Uterus (tissue), 4 donors: Measurements from ENCODE around the gene LHX6. TPM values are rescaled to one million over a fixed set of nuclear protein-coding genes. Genes with fewer than 3 reads are reported as not detected.

Experiments used
- DNase-seq, 2 donors: peaks; one replicate each; pipeline ENCODE4 v3.0.0-alpha.2; 2019 to 2020
- H3K27ac ChIP-seq, 2 donors: fragments of 200-600 bp; sonication (generic); 1 replicate in 1 of 2; 2 replicates in 1 of 2; pipeline ENCODE4 v1.5.1; 2016 to 2018
- H3K27me3 ChIP-seq, 2 donors: fragments of 200-600 bp; sonication (generic); one replicate each; pipeline ENCODE4 v1.5.1; 2018 to 2019; ENCODE audit warnings: control low read depth in 1 of 2
- H3K36me3 ChIP-seq, 2 donors: fragments of 200-600 bp; sonication (generic); one replicate each; pipeline ENCODE4 v1.5.1; 2019; ENCODE audit warnings: control low read depth in 1 of 2
- H3K4me1 ChIP-seq, 2 donors: fragments of 200-600 bp; sonication (generic); one replicate each; pipeline ENCODE4 v1.5.1; 2018 to 2019; ENCODE audit warnings: control low read depth in 1 of 2
- H3K4me3 ChIP-seq, 2 donors: fragments of 200-600 bp; sonication (generic); 1 replicate in 1 of 2; 2 replicates in 1 of 2; pipeline ENCODE4 v1.5.1; 2018 to 2019; ENCODE audit warnings: mild to moderate bottlenecking in 1 of 2
- H3K9me3 ChIP-seq, 2 donors: fragments of 200-600 bp; sonication (generic); one replicate each; pipeline ENCODE4 v1.5.1; 2019; ENCODE audit warnings: control low read depth in 1 of 2
- POLR2A ChIP-seq, 2 donors: fragments of 450-650 bp; IDR thresholded peaks; one replicate each; pipeline ENCODE4 v1.6.1; 2016; ENCODE audit warnings: antibody characterized with exemption in 2 of 2, mild to moderate bottlenecking in 1 of 2, moderate library complexity in 1 of 2
- intact Hi-C: fragments of 100-400 bp; cut with DNase I; formaldehyde crosslinking; loops from one replicate; pipeline ENCODE4 v1.15.1; 2023; ENCODE audit warnings: low total_unique reads
- total RNA-seq, 4 donors: library from RNA; depleted of rRNA in 3 of 4; stranded (reverse); fragments of >200 nt in 3 of 4; gene quantifications; one replicate each; pipeline versions ENCODE4 v1.1.0 to v1.2.4, GENCODE V29; 2014 to 2023
- TF ChIP-seq, protein P1 (sequence below), 4 experiments: fragments of 200-600 bp in 2 of 4; fragments of 450-650 bp in 2 of 4; sonication (generic) in 2 of 4; IDR thresholded peaks; one replicate each; pipeline ENCODE4 v1.5.1; 2016 to 2019; ENCODE audit warnings: antibody characterized with exemption in 4 of 4, mild to moderate bottlenecking in 2 of 4, moderate library complexity in 1 of 4
- donor health status: DM: yes; HTN: yes; CAD: no.

The LHX6 gene
- total RNA-seq, 4 donors from 2014 or later: 3.1 to 20.2 (median 12.2) TPM

- intact Hi-C loops: no loop called here
- no peaks in the 10 kb centered on the region for H3K4me1 ChIP-seq
- H3K4me3 ChIP-seq: no peak overlapping the region
- H3K27ac ChIP-seq: no peak overlapping the region
- TF ChIP-seq POLR2A (IDR thresholded peaks at IDR 0.05): no peak
- TF ChIP-seq, protein P1, sequence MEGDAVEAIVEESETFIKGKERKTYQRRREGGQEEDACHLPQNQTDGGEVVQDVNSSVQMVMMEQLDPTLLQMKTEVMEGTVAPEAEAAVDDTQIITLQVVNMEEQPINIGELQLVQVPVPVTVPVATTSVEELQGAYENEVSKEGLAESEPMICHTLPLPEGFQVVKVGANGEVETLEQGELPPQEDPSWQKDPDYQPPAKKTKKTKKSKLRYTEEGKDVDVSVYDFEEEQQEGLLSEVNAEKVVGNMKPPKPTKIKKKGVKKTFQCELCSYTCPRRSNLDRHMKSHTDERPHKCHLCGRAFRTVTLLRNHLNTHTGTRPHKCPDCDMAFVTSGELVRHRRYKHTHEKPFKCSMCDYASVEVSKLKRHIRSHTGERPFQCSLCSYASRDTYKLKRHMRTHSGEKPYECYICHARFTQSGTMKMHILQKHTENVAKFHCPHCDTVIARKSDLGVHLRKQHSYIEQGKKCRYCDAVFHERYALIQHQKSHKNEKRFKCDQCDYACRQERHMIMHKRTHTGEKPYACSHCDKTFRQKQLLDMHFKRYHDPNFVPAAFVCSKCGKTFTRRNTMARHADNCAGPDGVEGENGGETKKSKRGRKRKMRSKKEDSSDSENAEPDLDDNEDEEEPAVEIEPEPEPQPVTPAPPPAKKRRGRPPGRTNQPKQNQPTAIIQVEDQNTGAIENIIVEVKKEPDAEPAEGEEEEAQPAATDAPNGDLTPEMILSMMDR (IDR thresholded peaks at IDR 0.05): no peak
- H3K27me3 ChIP-seq: no peaks in the 10 kb centered on the region
- no peaks in the 10 kb centered on the region for H3K36me3 ChIP-seq
- H3K9me3 ChIP-seq: no peaks in the 10 kb centered on the region
- no peak for DNase-seq
Measured at GRCh38 chr9:122205176-122205575, 23.6 kb downstream of the LHX6 start.

DNA sequence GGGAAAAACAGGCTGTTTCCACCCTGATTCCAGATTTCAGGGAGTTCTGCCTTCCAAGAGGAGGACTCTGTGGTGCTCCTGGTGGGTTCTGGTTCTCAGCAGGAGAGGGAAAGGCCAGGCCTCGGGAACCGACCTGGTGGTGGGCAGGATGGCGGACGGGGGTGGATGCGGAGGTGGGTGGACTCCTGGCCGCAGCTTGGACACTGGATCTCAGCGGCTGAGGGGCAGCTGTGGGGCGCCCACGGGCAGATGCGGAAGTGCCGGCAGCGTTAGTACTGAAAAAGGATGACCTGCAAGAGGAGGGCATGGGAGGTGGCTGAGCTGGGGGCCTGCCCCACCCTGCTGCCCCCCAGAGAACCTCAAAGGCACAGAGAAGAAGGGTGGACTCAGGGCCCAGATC, 24.3 kb downstream of the LHX6 start:
- TF ChIP-seq POLR2A (IDR thresholded peaks at IDR 0.05): no peak
- Histone ChIP-seq H3K27ac (no peak overlapping the region), H3K9me3 (no peaks in the 10 kb centered on the region), H3K36me3 (no peaks in the 10 kb centered on the region), H3K27me3 (no peaks in the 10 kb centered on the region), H3K4me1 (no peaks in the 10 kb centered on the region), H3K4me3 (no peak overlapping the region)
- intact Hi-C loops: no loop called here
- no peak for DNase-seq

DNA sequence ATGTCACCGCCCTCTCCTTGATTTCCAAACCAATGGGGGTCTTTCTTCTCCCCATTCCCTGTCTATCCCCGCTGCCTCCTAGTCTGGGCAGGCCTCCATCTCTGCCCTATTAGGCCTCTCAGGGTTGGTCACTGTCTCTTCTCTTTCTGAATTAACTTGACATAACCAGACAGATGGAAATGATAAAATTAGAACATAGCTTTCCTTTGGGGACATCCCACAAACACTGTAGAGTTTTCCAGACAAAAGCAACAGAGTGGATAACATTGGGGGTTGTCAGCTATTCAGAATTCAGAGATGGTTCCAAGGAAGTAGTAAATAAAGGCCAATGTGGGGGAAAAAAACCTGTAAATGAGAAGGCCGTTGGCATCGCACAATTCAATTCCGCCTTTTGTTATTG, 24.7 kb downstream of the LHX6 start:
- intact Hi-C loops: no loop called here
- H3K9me3 ChIP-seq: no peaks in the 10 kb centered on the region
- H3K36me3 ChIP-seq: no peaks in the 10 kb centered on the region
- no peak for DNase-seq
- TF ChIP-seq, protein P1 (IDR thresholded peaks at IDR 0.05): no peak
- TF ChIP-seq POLR2A (IDR thresholded peaks at IDR 0.05): no peak
- H3K4me3 ChIP-seq: no peak overlapping the region
- no peak overlapping the region for H3K27ac ChIP-seq
- no peaks in the 10 kb centered on the region for H3K27me3 ChIP-seq
- no peaks in the 10 kb centered on the region for H3K4me1 ChIP-seq

GRCh38 chr9:122202111-122202510, 26.6 kb downstream of the LHX6 start:
- no peak for TF ChIP-seq POLR2A (IDR thresholded peaks at IDR 0.05)
- TF ChIP-seq, protein P1 (IDR thresholded peaks at IDR 0.05): no peak
- Histone ChIP-seq H3K4me3 (no peak overlapping the region), H3K36me3 (no peaks in the 10 kb centered on the region), H3K4me1 (no peaks in the 10 kb centered on the region), H3K9me3 (no peaks in the 10 kb centered on the region), H3K27ac (no peak overlapping the region), H3K27me3 (no peaks in the 10 kb centered on the region)
- no peak for DNase-seq
- intact Hi-C loops: no loop called here

GRCh38 chr9:122201641-122202040, 27.1 kb downstream of the LHX6 start:
- H3K27me3 ChIP-seq: no peaks in the 10 kb centered on the region
- DNase-seq: no peak
- no peaks in the 10 kb centered on the region for H3K36me3 ChIP-seq
- no peak overlapping the region for H3K27ac ChIP-seq
- H3K9me3 ChIP-seq: no peaks in the 10 kb centered on the region
- H3K4me3 ChIP-seq: no peak overlapping the region
- TF ChIP-seq, protein P1 (IDR thresholded peaks at IDR 0.05): no peak
- TF ChIP-seq POLR2A (IDR thresholded peaks at IDR 0.05): no peak
- intact Hi-C loops: no loop called here
- H3K4me1 ChIP-seq: no peaks in the 10 kb centered on the region

DNA sequence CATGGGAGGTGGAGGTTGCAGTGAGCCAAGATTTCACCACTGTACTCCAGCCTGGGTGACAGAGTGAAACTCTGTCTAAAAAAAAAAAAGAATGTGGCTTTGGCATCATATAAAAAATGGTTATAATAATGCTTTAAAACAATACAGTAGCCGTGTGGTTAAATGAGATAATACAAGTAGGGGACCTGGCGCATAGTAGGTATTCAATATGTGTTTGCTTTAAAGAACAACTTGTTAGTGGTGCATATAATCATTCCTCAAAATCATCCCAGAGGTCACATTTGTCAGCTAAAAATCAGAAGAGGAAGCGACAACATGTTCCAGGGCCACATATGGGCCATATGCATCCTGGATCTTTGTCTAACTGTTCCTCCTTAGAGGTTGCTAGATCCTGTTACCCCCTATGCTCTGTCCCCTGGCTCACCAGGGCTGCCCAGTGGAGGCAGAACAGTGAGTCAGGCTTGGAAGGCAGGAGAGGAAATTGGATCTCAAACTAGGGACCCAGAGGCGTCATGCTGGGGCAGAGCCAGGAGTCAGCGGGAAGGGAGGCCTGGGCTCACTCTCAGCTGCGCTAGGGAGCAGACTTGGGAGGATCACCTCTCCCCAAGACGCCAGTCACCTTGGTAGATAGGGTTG, 27.7 kb downstream of the LHX6 start:
- TF ChIP-seq, protein P1 (IDR thresholded peaks at IDR 0.05): no peak
- TF ChIP-seq POLR2A (IDR thresholded peaks at IDR 0.05): no peak
- Histone ChIP-seq H3K4me1 (no peaks in the 10 kb centered on the region), H3K27ac (no peak overlapping the region), H3K9me3 (no peaks in the 10 kb centered on the region), H3K36me3 (no peaks in the 10 kb centered on the region), H3K4me3 (no peak overlapping the region), H3K27me3 (no peaks in the 10 kb centered on the region)
- no peak for DNase-seq
- intact Hi-C loops: no loop called here
